AG10803 (cell line): ENCODE data around the gene NDC1.

Experiments used
- DNase-seq: peaks from one replicate; pipeline ENCODE4 v3.0.0; 2010; ENCODE audit warnings: low read depth
- H3K4me3 ChIP-seq: 2 replicates; pipeline ENCODE4 v1.5.1; 2011; ENCODE audit warnings: mild to moderate bottlenecking, low read length, control low read depth
- CTCF ChIP-seq: conservative IDR thresholded peaks from 2 replicates; pipeline ENCODE4 v1.5.1; 2011; ENCODE audit warnings: mild to moderate bottlenecking, low read length, control low read depth, inconsistent platforms

The NDC1 gene

GRCh38 chr1:53728196-53728595 is 109.9 kb downstream of the NDC1 start:
- no peak for DNase-seq
- TF ChIP-seq CTCF, result no peak
- H3K4me3 ChIP-seq, result no peak overlapping the region

DNA sequence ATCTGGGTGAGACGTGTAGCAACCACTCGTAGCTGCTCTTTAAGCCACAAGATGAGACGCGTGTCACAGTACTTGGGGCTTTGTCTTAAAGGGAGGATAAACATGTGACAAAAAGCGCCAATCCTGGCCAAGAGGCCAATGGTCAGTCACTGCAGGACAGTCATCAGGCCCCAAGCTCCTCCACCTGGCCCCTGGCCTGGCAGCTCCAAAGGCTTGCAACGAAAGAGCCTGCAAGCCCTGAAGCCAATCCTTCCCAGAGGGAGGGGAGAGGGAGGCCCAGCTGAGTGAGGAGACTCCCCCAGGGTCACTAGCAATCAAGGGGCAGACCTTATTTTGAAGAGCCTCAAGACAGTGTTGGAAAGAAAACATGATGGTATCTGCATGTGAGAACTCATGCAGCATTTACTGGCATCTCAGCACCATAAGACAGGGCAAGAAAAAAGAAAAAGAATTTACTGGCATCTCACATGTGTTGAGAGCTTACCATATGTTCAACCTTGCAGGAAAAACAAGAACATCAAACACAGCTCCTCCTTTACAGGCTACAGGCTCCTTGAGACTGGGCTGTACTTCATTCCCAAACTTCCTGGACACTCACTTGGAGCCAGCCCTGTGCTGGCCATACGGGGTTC is 110.5 kb downstream of the NDC1 start:
- DNase-seq, result no peak
- no peak overlapping the region for H3K4me3 ChIP-seq
- no peak for TF ChIP-seq CTCF

GRCh38 chr1:53726009-53726600 is 112.0 kb downstream of the NDC1 start:
- DNase-seq, result no peak
- no peak for TF ChIP-seq CTCF
- H3K4me3 ChIP-seq, result no peak overlapping the region

GRCh38 chr1:53725238-53725689 is 112.8 kb downstream of the NDC1 start:
- H3K4me3 ChIP-seq, result no peak overlapping the region
- no peak for DNase-seq
- TF ChIP-seq CTCF, result no peak

- no peak for DNase-seq
Observed at GRCh38 chr1:53722025-53722424, 116.1 kb downstream of the NDC1 start.

DNA sequence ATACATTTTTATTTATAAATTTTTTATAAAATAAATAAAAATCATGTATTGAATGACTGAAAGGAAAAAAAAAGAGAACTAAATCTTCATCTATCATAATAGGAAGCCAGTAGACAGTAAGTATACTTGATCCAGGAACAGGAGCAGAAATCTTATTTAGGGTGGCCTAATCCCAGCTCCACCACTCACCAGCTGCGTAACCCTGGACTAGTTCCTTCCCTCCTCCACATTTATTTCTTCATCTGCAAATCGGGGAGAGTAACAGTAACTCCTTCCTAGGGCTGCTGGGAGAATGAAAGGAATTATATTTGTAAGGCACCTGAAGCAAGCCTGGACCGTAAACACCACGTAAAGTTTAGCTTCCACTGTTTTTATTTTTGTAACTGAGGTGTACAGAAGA is 117.0 kb downstream of the NDC1 start:
- no peak overlapping the region for H3K4me3 ChIP-seq
- no peak for TF ChIP-seq CTCF
- no peak for DNase-seq

More at GRCh38 chr1:53722025-53722424, 116.1 kb downstream of the NDC1 start:
- H3K4me3 ChIP-seq, result no peak overlapping the region
- no peak for TF ChIP-seq CTCF

GRCh38 chr1:53719469-53719868 is 118.6 kb downstream of the NDC1 start:
- DNase-seq, result no peak
- no peak overlapping the region for H3K4me3 ChIP-seq
- no peak for TF ChIP-seq CTCF
